HepG2 (cell line): ENCODE data around the gene EYA2. TPM values are rescaled to one million over a fixed set of nuclear protein-coding genes. Genes with fewer than 3 reads are reported as not detected.

Experiments used
- CENPX ChIP-seq: sonication (generic); formaldehyde crosslinking; IDR thresholded peaks from 2 replicates; pipeline ENCODE4 v1.9.0; 2021; ENCODE audit warnings: mild to moderate bottlenecking, missing genetic modification reagents, moderate library complexity
- NFYB ChIP-seq: sonication (generic); formaldehyde crosslinking; IDR thresholded peaks from 2 replicates; pipeline ENCODE4 v1.4.0; 2020; ENCODE audit warnings: missing genetic modification reagents
- TARDBP ChIP-seq: sonication (generic); formaldehyde crosslinking; IDR thresholded peaks from 2 replicates; pipeline ENCODE4 v1.8.0; 2022; ENCODE audit warnings: mild to moderate bottlenecking, missing genetic modification reagents
- TBP ChIP-seq: sonication (generic); formaldehyde crosslinking; IDR thresholded peaks from 2 replicates; pipeline ENCODE4 v1.5.0; 2020; ENCODE audit warnings: missing genetic modification reagents
- ZNF138 ChIP-seq: sonication (generic); formaldehyde crosslinking; IDR thresholded peaks from 2 replicates; pipeline ENCODE4 v1.5.0; 2020; ENCODE audit warnings: mild to moderate bottlenecking, low read depth, missing genetic modification reagents
- polyA plus RNA-seq, 8 experiments: library from polyadenylated mRNA; depleted of rRNA in 3 of 8; stranded (reverse) in 7 of 8; unstranded in 1 of 8; fragments of >200 nt; fragmentation: Illumina TruSeq in 4 of 8; extraction: Trizol in 4 of 8; gene quantifications; 2 replicates each; pipeline versions ENCODE4 v1.2.1 to v1.2.3, GENCODE V29; 2011 to 2016; ENCODE audit warnings: low read depth in 4 of 8, missing spikeins in 1 of 8, mixed read lengths in 1 of 8; ENCODE audit not compliant: insufficient read depth in 1 of 8
- total RNA-seq, 5 experiments: library from RNA; depleted of rRNA; stranded (reverse); fragments of >200 nt; fragmentation: Illumina TruSeq; extraction: Trizol; gene quantifications; 2 replicates each; pipeline ENCODE4 v1.2.3, GENCODE V29; 2016; ENCODE audit warnings: low read depth in 1 of 5
- TF ChIP-seq, protein P1 (sequence below): sonication (generic); formaldehyde crosslinking; IDR thresholded peaks from 2 replicates; pipeline ENCODE4 v1.4.0; 2020; ENCODE audit warnings: missing genetic modification reagents, borderline replicate concordance
- TF ChIP-seq, protein P2 (sequence below): sonication (generic); formaldehyde crosslinking; IDR thresholded peaks from 2 replicates; pipeline ENCODE4 v1.4.0; 2020; ENCODE audit warnings: mild to moderate bottlenecking, missing genetic modification reagents
- TF ChIP-seq, protein P3 (sequence below): sonication (generic); formaldehyde crosslinking; IDR thresholded peaks from 2 replicates; pipeline ENCODE4 v1.4.0; 2020; ENCODE audit warnings: mild to moderate bottlenecking, missing genetic modification reagents
- TF ChIP-seq, protein P4 (sequence below), 2 experiments: sonication (generic) in 1 of 2; formaldehyde crosslinking in 1 of 2; IDR thresholded peaks; 2 replicates each; pipeline versions ENCODE4 v1.5.1 to v1.6.1; 2011 to 2020; ENCODE audit warnings: borderline replicate concordance in 1 of 2, low read depth in 1 of 2, low read length in 1 of 2, mild to moderate bottlenecking in 1 of 2, missing genetic modification reagents in 1 of 2, moderate library complexity in 1 of 2
- TF ChIP-seq, protein P5 (sequence below): sonication (generic); formaldehyde crosslinking; conservative IDR thresholded peaks from 2 replicates; pipeline ENCODE4 v1.8.0; 2022; ENCODE audit warnings: missing genetic modification reagents
- TF ChIP-seq, protein P6 (sequence below): sonication (generic); formaldehyde crosslinking; IDR thresholded peaks from 2 replicates; pipeline ENCODE4 v1.4.0; 2020; ENCODE audit warnings: missing genetic modification reagents
- TF ChIP-seq, protein P7 (sequence below): conservative IDR thresholded peaks from 2 replicates; pipeline ENCODE4 v1.6.1; 2018; ENCODE audit warnings: missing genetic modification reagents

Gene EYA2
- total and polyA plus RNA-seq, 2 of the 13 experiments (the other 11 are each of a cell fraction or from before 2014, with no cell fraction given) = not detected

DNA sequence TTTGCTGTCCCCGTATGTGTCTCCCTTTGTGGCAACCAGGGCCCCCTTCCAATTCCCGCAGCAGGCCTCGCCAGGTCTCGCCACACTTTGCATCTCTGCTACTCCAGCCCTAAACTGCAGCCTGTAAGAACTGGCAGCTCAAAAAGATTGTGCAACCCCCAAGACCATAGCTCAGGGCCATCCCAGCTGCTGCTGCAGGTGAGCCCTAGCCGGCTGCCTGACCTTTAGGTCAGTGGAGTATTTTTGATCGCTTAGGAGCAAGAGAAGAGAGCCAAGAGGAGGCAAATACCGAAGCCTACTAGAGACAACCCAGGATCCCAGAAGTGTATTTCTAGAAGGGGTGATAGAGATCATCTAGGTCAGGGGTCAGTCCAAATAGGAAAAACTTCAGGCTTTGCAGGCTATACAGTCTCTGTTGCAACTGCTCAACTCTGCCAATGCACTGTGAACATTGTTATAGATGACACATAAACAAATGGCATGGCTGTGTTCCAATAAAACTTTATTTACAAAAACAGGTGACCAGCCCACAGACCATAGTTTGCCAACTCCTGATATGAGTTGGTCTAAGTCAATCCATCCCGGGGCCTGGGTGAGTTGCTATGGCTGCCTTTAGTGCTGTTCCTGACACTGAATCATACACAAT, 138.4 kb downstream of the EYA2 start (continued):
- TF ChIP-seq, protein P1, sequence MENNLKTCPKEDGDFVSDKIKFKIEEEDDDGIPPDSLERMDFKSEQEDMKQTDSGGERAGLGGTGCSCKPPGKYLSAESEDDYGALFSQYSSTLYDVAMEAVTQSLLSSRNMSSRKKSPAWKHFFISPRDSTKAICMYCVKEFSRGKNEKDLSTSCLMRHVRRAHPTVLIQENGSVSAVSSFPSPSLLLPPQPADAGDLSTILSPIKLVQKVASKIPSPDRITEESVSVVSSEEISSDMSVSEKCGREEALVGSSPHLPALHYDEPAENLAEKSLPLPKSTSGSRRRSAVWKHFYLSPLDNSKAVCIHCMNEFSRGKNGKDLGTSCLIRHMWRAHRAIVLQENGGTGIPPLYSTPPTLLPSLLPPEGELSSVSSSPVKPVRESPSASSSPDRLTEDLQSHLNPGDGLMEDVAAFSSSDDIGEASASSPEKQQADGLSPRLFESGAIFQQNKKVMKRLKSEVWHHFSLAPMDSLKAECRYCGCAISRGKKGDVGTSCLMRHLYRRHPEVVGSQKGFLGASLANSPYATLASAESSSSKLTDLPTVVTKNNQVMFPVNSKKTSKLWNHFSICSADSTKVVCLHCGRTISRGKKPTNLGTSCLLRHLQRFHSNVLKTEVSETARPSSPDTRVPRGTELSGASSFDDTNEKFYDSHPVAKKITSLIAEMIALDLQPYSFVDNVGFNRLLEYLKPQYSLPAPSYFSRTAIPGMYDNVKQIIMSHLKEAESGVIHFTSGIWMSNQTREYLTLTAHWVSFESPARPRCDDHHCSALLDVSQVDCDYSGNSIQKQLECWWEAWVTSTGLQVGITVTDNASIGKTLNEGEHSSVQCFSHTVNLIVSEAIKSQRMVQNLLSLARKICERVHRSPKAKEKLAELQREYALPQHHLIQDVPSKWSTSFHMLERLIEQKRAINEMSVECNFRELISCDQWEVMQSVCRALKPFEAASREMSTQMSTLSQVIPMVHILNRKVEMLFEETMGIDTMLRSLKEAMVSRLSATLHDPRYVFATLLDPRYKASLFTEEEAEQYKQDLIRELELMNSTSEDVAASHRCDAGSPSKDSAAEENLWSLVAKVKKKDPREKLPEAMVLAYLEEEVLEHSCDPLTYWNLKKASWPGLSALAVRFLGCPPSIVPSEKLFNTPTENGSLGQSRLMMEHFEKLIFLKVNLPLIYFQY (CRISPR knock-in tag) = peak; percentile 55
- TF ChIP-seq ZNF138 (no peak), CENPX (CRISPR knock-in tag) (no peak), NFYB (peak; percentile 34; the same call in 1 of the 2 replicates), TARDBP (no peak), TBP (CRISPR knock-in tag) (no peak)
- TF ChIP-seq, protein P2, sequence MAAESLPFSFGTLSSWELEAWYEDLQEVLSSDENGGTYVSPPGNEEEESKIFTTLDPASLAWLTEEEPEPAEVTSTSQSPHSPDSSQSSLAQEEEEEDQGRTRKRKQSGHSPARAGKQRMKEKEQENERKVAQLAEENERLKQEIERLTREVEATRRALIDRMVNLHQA (CRISPR knock-in tag) = no peak
- TF ChIP-seq, protein P3, sequence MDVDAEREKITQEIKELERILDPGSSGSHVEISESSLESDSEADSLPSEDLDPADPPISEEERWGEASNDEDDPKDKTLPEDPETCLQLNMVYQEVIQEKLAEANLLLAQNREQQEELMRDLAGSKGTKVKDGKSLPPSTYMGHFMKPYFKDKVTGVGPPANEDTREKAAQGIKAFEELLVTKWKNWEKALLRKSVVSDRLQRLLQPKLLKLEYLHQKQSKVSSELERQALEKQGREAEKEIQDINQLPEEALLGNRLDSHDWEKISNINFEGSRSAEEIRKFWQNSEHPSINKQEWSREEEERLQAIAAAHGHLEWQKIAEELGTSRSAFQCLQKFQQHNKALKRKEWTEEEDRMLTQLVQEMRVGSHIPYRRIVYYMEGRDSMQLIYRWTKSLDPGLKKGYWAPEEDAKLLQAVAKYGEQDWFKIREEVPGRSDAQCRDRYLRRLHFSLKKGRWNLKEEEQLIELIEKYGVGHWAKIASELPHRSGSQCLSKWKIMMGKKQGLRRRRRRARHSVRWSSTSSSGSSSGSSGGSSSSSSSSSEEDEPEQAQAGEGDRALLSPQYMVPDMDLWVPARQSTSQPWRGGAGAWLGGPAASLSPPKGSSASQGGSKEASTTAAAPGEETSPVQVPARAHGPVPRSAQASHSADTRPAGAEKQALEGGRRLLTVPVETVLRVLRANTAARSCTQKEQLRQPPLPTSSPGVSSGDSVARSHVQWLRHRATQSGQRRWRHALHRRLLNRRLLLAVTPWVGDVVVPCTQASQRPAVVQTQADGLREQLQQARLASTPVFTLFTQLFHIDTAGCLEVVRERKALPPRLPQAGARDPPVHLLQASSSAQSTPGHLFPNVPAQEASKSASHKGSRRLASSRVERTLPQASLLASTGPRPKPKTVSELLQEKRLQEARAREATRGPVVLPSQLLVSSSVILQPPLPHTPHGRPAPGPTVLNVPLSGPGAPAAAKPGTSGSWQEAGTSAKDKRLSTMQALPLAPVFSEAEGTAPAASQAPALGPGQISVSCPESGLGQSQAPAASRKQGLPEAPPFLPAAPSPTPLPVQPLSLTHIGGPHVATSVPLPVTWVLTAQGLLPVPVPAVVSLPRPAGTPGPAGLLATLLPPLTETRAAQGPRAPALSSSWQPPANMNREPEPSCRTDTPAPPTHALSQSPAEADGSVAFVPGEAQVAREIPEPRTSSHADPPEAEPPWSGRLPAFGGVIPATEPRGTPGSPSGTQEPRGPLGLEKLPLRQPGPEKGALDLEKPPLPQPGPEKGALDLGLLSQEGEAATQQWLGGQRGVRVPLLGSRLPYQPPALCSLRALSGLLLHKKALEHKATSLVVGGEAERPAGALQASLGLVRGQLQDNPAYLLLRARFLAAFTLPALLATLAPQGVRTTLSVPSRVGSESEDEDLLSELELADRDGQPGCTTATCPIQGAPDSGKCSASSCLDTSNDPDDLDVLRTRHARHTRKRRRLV (CRISPR knock-in tag) = no peak
- TF ChIP-seq, protein P4, sequence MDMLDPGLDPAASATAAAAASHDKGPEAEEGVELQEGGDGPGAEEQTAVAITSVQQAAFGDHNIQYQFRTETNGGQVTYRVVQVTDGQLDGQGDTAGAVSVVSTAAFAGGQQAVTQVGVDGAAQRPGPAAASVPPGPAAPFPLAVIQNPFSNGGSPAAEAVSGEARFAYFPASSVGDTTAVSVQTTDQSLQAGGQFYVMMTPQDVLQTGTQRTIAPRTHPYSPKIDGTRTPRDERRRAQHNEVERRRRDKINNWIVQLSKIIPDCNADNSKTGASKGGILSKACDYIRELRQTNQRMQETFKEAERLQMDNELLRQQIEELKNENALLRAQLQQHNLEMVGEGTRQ (IDR thresholded peaks at IDR 0.05; ENCODE audit: low read depth, low read length) = no peak
- TF ChIP-seq, protein P4 (CRISPR knock-in tag; IDR thresholded peaks at IDR 0.05; ENCODE audit: borderline replicate concordance) = no peak
- TF ChIP-seq, protein P5, sequence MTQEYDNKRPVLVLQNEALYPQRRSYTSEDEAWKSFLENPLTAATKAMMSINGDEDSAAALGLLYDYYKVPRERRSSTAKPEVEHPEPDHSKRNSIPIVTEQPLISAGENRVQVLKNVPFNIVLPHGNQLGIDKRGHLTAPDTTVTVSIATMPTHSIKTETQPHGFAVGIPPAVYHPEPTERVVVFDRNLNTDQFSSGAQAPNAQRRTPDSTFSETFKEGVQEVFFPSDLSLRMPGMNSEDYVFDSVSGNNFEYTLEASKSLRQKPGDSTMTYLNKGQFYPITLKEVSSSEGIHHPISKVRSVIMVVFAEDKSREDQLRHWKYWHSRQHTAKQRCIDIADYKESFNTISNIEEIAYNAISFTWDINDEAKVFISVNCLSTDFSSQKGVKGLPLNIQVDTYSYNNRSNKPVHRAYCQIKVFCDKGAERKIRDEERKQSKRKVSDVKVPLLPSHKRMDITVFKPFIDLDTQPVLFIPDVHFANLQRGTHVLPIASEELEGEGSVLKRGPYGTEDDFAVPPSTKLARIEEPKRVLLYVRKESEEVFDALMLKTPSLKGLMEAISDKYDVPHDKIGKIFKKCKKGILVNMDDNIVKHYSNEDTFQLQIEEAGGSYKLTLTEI (CRISPR knock-in tag) = no peak
- TF ChIP-seq, protein P6, sequence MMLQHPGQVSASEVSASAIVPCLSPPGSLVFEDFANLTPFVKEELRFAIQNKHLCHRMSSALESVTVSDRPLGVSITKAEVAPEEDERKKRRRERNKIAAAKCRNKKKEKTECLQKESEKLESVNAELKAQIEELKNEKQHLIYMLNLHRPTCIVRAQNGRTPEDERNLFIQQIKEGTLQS (CRISPR knock-in tag) = no peak
- TF ChIP-seq, protein P7, sequence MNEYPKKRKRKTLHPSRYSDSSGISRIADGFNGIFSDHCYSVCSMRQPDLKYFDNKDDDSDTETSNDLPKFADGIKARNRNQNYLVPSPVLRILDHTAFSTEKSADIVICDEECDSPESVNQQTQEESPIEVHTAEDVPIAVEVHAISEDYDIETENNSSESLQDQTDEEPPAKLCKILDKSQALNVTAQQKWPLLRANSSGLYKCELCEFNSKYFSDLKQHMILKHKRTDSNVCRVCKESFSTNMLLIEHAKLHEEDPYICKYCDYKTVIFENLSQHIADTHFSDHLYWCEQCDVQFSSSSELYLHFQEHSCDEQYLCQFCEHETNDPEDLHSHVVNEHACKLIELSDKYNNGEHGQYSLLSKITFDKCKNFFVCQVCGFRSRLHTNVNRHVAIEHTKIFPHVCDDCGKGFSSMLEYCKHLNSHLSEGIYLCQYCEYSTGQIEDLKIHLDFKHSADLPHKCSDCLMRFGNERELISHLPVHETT = no peak
